HG03025 (cell line): ENCODE measurements around the gene MINK1.

Experiments used
- ATAC-seq: cut with Tn5 transposase; IDR thresholded peaks from one replicate; pipeline ENCODE4 v1.9.1; 2021; ENCODE audit warnings: mild to moderate bottlenecking, moderate library complexity; ENCODE audit not compliant: unreplicated experiment, low FRiP score

MINK1 gene

DNA sequence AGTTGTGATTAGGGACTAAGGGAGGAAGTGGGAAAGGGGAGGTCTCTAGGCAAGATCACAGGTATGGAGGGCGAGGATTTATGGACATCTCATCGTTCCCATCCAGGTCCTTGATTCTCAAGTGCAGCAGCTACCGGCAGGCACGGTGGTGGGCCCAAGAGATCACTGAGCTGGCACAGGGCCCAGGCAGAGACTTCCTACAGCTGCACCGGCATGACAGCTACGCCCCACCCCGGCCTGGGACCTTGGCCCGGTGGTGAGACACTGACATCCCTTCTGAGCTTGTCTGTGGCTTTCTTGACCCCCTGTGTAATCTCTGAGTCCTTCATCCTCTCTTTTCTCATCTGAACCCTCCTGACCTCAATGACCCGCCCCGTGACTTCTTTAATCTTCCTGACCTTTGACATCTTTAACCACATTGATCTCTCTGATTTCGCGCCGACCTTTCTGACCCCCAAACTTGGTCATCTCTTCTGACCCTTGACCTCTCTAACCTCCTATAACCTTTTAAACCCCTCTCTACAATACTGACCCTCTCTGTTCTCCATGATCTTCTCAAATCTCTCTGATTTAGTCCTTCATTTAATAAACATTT lies 22.3 kb upstream of the MINK1 start:
- no peak for ATAC-seq

DNA sequence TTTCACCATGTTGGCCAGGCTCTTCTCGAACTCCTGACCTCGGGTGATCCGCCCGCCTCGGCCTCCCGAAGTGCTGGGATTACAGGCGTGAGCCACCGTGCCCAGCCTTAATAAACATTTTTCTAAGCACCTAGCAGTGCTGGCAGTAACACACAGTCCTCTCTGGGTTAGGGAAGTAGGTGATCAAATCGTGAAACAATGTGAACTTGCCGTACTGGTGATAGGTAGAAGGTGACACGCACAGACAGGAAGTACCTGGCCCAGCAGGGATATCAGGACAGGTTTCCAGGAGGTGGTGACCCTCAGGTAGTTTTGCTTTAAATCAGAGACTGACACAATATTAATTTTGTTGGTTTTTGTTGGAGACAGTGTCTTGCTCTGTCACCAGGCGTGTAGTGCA lies 21.7 kb upstream of the MINK1 start:
- no peak for ATAC-seq

DNA sequence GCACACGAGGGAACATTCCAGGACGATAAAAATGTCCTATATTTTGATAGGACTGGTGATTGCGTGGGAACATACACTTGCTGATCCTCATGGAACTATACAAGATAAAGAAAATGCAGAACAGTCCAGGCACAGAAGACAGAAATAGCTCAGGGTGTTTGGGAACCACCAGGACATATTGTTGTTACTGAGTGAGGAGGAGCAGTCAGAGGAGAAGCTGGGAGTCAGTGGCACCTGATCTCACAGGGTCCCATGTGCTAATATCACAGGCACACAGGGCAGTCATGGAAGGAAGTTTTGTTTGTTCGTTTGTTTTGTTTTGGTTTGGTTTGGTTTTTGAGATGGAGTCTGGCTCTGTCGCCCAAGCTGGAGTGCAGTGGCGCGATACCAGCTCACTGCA lies 20.4 kb upstream of the MINK1 start:
- ATAC-seq: no peak

DNA sequence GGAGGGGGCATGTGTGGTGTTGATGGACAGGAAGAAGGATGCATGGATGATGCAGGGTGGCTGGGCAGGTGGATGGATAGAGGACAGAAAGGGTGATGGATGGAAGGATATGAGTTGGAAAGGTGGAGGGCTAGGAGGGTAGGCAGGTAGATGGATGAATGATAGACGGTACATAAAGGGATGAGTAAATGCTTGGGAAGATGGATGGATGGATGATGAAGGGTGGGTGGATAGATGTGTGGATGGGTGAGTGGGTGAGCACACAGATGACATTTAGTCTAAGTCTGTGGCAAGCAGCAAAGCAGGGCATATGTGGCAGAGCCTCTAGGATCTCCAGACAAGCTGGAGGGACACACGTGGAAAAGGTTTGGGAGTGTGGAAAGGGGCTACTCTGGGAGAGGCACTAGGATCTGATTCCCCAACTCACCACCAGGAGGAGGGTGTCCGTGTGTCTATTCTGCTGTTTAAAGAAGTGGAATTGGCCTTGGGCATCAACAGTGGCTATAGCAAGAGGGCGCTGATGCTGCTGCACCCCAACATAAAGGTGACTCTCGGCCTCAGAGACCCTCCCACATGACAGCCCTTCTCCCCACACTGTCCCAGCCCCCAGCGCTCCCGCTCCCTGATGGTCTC lies 18.0 kb upstream of the MINK1 start:
- ATAC-seq: no peak

DNA sequence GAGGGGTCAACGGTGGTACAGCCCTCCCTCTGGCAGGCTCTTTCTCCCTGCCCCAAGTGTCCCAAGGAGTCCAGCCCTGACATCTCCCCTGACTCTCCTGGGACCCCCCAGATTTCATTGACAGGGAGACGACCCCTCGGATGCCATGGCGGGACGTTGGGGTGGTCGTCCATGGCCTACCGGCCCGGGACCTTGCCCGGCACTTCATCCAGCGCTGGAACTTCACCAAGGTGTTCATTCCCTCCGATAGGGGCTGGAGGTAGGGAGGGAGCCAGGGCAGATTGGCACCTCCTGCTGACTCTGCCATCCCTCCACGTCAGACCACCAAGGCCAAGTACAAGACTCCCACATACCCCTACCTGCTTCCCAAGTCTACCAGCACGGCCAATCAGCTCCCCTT lies 16.3 kb upstream of the MINK1 start:
- no peak for ATAC-seq

DNA sequence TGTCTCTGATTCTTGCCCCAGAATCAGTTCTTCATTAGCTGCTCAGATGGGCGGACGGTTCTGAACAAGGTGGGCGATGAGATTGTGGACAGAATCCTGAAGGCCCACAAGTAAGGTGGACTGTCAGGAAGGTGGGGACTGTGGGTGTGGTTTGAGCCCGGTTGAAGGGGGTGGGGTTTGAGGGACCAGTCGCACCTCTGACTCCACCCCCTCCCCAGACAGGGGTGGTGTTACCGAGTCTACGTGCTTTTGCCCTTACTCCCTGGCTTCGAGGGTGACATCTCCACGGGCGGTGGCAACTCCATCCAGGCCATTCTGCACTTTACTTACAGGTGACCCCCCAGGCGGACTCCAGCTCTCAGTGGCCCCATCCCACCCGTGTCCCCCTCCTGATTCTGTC lies 14.9 kb upstream of the MINK1 start:
- no peak for ATAC-seq

DNA sequence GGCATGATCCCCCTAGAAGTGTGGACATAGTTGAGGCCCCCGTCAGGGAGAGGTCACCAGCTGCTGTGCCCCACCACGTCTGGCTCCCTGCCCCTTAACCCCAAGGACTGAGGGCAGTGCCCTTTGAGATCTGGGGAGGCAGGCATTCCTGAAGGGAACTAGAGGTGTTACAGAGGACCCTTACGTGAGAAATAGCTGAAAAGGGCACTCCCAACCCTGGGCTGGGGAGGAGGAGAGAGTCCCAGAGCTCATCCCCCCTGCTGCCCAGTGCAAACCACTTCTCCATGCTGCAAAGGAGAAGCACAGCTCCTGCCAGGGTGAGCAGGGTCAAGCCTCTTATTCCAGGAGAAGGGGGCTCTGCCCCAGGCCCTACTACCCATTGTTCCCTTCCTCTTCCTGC lies 10.3 kb upstream of the MINK1 start:
- no peak for ATAC-seq

DNA sequence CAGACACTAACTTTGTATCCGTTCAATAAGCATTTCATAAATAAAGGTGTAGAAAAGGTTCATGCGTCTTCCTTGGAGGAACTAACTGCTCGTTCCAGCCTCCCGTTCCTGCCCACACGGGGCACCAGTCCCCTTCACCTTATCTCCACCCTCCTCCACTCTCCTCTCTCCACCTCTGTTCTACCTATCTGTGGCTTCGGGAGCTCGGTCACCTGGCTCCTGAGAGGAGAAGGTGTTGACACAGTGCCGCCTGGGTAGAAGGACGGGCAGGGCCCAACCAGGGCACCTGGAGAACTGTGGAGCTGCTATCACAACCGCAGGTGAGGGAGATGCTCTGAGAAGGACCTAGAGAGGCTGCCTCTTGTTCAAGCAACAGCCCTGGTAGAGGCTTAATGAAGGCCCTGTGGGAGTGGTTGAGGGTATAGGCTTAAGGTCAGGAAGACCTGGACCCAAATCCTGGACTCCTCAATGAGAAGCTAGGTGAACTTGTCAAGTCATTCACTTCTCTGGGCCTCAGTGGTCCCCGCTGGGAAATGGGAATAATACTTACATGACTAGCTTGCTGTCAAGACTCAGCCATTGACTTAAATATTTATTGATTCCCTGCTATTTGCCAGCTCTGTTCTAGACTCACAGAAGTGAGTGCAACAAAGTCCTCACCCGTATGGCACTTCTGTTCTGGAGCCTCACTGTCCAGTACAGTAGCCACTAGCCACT lies 9.6 kb upstream of the MINK1 start:
- ATAC-seq: no peak

DNA sequence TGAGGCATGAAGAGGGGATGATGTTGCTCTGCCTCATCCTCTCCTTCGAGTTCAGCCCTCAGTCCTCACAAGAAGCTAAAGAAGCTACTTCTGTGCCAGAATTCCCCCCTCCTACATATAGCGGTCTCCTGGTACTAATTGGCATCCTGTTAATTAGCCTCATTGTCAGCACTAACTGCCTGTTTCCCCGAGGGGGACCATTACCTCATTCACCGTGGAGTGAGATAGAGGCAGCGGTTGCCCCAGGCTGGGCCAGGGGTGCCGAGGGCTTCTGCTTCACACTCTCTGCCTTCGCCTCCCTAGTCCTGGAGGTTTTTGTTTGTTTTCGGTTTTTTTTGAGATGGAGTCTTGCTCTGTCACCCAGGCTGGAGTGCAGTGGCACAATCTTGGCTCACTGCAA lies 5.7 kb upstream of the MINK1 start:
- no peak for ATAC-seq

DNA sequence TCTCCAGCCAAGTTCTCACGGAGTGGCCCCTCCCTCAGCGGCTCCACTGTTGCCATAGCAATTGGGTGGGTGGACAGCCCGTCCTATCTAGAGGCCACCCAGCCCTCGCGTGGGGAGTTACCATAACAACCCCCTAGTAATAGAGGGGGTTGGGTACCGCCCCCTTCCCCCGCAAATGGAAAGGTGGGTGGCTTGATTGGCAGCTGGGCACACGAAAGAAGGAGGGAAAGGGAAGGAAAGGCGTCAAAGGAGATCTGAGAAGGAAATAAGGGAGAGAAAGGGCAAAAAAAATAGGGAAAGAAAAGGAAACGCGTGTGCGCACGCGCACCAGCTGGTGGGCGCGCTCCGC lies 337 bp upstream of the MINK1 start:
- ATAC-seq: peak; percentile 2

DNA sequence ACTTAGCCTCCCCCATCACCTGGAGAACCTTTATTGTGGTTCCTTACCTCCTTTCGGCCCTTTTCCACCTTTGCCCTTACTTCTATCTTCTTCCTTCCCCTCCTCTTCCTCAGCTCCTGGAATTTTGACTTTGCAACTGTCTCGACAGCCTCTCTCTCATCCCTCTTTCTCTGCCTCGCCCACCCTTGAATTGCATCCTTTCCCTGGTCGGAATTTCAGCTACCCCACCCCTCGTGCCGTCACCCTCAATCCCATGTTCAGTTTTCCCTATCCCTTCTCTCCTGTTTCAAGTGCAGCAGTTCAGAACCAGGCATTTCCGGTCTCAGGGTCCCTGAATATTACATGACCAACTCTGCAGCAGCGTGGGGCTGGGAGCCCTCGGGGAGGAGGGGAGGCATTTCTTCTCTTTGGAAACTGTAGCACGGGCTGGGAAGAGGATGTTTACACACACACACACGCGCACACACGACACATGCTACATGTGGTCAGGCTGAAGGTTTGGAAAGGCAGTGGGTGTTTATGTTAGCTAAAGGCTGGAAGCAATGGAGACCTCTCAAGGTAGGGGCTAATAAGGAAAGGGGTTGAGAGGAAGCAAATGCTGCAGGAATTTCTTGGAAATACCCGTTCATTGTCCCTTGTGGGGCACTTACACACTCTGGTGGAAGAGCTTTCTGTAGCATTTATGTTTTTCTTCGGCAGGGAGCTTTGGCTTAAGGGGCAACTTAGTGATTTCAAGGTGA lies 971 bp downstream of the MINK1 start:
- no peak for ATAC-seq

DNA sequence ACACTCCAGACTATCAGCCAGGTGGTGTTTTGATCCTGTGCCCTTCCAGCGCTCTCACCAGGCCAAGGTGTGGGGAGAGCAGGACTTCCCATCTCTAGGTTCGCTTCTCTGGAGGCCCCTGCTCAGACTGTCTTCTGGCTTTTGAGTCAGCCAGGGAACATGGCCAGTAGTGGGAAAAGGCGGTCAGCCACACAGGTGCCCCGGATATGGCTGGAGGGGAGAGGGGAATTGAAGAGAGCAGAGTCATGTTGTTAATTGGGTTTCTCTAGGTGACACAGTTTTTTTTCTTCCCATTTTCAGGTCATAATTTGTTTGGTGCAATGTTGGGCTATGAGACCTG lies 1.5 kb downstream of the MINK1 start:
- ATAC-seq: no peak

DNA sequence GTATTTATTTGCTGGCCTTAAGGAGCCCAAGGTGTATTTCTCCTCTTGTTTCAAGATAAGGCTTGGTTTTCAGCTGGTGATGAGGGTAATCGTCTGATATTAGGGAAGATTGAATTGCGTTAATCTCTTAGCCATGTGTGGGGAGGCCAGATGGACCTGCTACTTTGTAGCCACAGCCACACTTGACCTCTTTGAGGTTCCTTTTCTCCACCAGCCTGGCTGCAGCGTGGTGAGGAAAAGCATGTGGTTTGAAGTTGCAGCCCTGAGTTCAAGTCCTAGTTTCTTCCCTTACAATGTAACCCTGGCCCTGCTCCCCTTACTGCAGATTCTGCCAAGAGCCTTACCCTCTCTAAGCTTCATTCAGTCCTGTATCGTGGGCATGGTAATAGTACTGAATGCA lies 3.1 kb downstream of the MINK1 start:
- no peak for ATAC-seq

DNA sequence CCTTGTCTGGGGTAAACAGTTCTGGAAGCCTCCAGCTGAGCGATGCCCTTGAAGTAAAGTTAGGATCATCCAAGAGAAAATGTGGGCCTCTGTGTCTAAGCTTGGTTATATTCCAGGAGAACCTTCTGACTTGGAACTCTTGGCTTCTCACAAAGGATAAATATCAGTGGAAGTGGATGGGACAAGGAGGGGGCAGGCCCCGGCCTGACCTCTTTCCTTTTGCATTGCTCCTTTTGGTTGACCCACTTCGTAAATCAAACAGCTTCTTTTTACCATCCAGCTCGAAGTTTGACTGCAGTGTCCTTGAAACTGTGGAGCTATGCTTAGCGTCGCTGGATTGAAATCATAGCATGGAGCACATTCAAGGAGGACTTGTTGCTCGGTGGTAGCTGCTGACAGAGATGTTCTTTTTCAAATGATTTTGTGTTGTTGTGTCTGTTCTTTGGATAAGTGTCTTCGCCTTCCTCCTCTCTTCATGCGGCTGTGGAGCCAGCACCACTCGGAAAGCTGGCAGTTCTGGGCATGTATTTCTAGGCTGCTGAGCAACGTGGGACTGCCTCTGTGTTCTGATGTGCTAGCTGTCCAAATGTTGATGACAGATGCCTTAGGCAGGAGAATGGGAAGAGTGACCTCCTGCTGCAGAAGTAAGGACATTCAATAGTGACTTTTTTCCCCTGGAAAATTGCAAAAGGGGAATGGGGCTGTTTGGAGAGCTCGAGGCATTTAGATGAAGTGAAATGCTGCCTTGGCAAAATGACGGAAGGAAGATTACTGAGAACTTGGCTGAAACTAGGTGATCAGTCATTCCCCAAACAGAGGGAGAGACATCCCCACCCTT lies 4.5 kb downstream of the MINK1 start:
- ATAC-seq: no peak

DNA sequence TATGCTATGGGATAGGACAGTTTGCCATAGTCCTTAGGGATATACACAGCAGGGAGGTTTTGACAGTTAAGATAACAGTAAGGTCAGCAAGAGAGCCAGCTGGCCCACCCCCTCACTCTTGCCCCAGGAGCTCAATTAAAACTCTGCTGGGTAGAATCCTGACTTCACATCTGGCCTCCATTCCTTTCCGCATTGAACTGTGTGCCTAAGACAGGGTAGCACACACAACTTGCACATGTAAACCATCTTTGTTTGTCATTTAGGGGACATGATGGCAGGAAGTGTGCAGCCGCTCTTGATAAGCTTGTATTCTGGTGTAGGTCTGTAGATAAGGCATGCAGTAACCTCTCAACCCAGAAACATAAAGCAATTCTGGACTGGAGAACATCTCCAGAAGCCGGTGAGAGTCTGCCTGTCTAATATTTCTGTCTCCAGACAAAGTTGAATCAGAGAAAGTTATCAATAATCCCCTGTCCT lies 5.2 kb downstream of the MINK1 start:
- ATAC-seq: no peak

DNA sequence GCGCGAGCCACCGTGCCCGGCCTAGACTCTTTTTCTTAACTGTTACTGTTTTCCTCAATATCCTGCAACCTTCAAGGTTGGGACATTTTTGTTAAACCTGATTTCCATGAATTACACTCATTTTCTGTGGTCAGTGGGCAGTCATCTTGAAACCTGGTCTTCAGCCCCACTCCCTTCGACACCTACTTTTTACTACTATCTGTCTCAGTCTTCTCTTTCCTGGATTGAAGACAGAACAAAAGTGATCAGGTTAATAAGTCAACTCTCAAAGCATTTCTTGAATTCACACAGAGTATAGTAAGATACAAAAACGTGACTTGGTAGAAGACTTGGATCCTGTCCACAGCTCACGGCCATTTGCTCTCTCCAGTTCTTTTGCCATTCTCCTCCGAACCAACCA lies 6.1 kb downstream of the MINK1 start:
- ATAC-seq: no peak

DNA sequence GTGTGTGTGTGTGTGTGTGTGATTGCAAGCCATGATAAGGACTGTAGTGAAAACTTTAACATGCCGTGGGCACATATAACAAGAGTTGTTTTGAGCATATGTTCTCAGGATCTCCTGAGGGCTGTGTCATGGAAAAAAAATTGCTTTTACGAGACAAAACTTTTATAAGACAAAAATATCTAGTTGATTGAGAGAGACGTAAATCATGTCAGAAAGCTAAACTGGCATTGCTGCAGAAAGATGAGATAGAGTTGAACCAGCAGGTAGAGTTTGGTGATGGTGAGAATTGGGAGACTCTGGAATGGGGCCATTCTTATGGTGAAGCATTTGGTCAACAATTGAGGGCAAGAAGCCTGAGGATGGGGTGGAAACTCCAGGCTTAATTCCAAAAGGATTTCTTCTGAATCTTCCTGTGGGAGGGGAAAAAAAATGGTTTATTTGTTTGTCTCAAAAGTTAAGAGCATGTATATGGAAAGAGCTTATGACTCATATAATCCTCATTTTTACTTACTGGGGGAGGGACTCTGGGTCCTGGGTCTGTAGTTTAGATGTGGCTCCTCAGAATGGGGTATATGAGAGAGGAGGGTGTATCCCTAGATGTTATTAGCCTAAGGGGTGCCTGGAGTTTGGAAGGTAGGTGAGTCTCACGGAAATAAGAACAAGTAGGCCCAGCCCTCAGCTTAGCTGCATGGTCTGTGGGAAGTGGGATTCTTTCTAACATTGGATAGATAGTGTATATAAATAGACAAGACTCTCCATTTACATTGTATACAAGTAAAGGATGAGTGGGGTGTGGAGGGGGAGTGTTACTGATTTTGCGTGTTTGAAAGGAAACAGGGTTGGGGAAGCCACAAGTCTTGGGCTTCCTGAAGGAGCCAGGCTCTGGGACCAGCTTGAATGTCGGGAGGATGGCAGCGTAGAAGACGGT lies 7.1 kb downstream of the MINK1 start:
- ATAC-seq: no peak

DNA sequence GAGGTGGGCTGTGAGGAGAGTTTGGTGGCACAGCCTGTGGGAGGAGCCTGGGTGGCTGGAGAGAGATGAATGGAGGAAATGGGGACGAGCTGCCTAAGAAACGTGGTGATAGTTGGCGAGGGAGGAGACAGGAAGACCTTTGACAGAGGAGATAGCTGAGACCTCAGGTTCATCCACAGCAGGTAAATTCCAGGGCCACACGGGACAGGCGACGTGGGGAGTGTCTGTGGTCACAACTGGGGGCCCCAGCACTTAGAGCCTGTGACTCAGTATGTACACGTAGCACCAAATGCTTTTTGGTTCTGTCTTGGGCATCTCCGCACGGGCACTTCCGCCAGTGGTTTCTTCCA lies 7.7 kb downstream of the MINK1 start:
- no peak for ATAC-seq

DNA sequence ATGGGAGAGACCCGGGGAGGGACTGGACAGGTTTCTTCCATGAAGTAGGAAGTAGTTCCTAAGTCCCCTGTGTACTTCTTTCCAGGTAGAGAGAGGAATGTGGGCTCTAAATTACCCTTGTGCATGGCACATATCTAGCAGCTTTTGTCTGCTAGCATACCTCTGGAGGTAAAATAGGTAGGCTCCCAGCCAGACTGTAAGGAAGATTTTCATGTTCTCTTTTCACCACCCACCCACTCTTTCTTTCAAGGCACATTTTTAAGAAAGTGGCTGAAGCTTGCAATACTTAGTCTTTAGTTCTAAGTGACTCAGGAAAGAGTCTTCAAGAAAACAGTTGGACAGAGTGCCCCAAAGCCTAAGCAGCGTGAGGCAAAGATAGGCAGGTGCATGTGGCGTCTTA lies 9.2 kb downstream of the MINK1 start:
- ATAC-seq: no peak
